ENCODE measurements around the gene TSPAN9.

Gene TSPAN9

GRCh38 chr12:3196488-3196887 is 119.3 kb downstream of the TSPAN9 start:
- H3K27me3 ChIP-seq (ENCODE audit: control insufficient read depth, low read length), result peaks cover 30% of the 10 kb centered on the region
- H3K27ac ChIP-seq (ENCODE audit: low read depth, low read length), result no peak overlapping the region
- H3K9me2 ChIP-seq (replicated peaks; ENCODE audit: control insufficient read depth, low read length), result no peaks in the 10 kb centered on the region
- no peaks in the 10 kb centered on the region for H3K79me2 ChIP-seq (ENCODE audit: control insufficient read depth, low read length)
- H3K4me1 ChIP-seq (ENCODE audit: control insufficient read depth, low read length), result no peaks in the 10 kb centered on the region
- TF ChIP-seq, protein P1, sequence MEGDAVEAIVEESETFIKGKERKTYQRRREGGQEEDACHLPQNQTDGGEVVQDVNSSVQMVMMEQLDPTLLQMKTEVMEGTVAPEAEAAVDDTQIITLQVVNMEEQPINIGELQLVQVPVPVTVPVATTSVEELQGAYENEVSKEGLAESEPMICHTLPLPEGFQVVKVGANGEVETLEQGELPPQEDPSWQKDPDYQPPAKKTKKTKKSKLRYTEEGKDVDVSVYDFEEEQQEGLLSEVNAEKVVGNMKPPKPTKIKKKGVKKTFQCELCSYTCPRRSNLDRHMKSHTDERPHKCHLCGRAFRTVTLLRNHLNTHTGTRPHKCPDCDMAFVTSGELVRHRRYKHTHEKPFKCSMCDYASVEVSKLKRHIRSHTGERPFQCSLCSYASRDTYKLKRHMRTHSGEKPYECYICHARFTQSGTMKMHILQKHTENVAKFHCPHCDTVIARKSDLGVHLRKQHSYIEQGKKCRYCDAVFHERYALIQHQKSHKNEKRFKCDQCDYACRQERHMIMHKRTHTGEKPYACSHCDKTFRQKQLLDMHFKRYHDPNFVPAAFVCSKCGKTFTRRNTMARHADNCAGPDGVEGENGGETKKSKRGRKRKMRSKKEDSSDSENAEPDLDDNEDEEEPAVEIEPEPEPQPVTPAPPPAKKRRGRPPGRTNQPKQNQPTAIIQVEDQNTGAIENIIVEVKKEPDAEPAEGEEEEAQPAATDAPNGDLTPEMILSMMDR (IDR thresholded peaks at IDR 0.05; ENCODE audit: low read depth, low read length, poor library complexity, severe bottlenecking), result no peak
- TF ChIP-seq EZH2phosphoT487 (IDR thresholded peaks at IDR 0.05; ENCODE audit: borderline replicate concordance, low read length), result no peak
- no peak overlapping the region for H3K4me2 ChIP-seq (ENCODE audit: low read length)
- H3K4me3 ChIP-seq (ENCODE audit: low read length), result no peak overlapping the region
- H3F3A ChIP-seq (ENCODE audit: control insufficient read depth, insufficient read depth), result no peaks in the 10 kb centered on the region
- no peaks in the 10 kb centered on the region; the same call in 1 of the 2 replicates for H4K20me1 ChIP-seq (ENCODE audit: control insufficient read depth, insufficient read depth, low read depth, low read length)
- H3K9me3 ChIP-seq (ENCODE audit: control insufficient read depth, insufficient read depth, low read length), result no peaks in the 10 kb centered on the region
- H3K36me3 ChIP-seq (ENCODE audit: control insufficient read depth, low read length), result no peaks in the 10 kb centered on the region

DNA sequence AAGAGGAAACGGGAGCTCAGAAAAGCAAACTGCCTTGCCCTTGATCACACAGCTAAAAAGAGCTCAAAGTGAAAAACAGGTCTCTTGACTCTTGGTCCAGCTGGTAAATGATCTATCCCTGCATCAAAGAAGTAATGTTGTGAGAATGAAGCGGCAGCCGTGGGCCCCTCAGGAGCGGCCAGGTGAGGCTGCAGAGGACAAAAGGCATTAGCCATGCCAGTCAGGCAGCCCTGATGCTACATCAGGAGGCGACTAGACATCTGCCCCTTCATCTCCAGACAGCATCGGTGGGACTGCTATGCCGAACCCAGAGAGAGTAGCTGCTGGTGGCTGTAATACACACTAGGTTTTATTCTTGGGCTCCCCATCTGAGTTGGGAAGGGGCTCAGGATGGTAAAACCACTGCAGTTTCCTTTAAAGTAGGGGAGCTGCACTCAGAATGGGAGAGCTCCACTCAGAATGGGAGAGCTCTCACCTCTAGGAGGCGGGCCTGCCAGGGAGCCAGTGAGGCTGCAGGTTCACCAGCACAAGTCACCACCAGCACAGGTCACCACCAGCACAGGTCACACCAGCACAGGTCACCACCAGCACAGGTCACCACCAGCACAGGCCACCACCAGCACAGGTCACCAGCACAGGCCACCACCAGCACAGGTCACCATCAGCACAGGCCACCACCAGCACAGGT is 120.1 kb downstream of the TSPAN9 start:
- Histone ChIP-seq H3K27me3 (ENCODE audit: control insufficient read depth, low read length) (peaks cover 37% of the 10 kb centered on the region), H3K9me2 (replicated peaks; ENCODE audit: control insufficient read depth, low read length) (no peaks in the 10 kb centered on the region), H4K20me1 (ENCODE audit: control insufficient read depth, insufficient read depth, low read depth, low read length) (no peaks in the 10 kb centered on the region; the same call in 1 of the 2 replicates), H3K79me2 (ENCODE audit: control insufficient read depth, low read length) (no peaks in the 10 kb centered on the region), H3K9me3 (ENCODE audit: control insufficient read depth, insufficient read depth, low read length) (no peaks in the 10 kb centered on the region), H3K4me1 (ENCODE audit: control insufficient read depth, low read length) (no peaks in the 10 kb centered on the region), H3K4me3 (ENCODE audit: low read length) (no peak overlapping the region), H3F3A (ENCODE audit: control insufficient read depth, insufficient read depth) (no peaks in the 10 kb centered on the region), H3K4me2 (ENCODE audit: low read length) (no peak overlapping the region), H3K27ac (ENCODE audit: low read depth, low read length) (no peak overlapping the region), H3K36me3 (ENCODE audit: control insufficient read depth, low read length) (no peaks in the 10 kb centered on the region)
- no peak for TF ChIP-seq EZH2phosphoT487 (IDR thresholded peaks at IDR 0.05; ENCODE audit: borderline replicate concordance, low read length)
- TF ChIP-seq, protein P1 (IDR thresholded peaks at IDR 0.05; ENCODE audit: low read depth, low read length, poor library complexity, severe bottlenecking), result no peak

DNA sequence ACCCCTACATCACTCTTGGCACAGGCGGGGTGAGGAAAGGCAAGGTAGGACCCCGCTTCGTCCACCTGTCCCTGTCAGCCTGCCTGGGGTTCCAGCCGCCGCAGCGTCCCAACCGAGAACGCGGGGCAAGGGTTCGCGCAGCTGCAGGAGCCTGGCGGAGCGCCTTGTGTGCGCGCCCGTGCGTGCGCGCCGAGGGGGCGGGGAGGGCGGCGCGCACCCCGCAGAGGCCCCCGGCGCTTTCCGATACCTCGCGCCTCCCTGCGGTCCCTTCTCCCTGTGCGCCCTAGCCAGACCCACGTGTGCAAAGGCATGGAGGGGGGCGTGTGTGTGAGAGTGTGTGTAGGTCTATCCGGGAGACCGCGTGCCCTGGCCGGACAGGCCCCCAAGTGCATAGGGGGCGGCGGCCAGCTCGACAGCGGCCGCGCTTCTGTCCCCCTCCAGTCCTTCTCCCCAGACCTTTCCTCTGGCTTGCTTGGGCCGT is 122.4 kb downstream of the TSPAN9 start:
- Histone ChIP-seq H3K4me1 (ENCODE audit: control insufficient read depth, low read length) (no peaks in the 10 kb centered on the region), H4K20me1 (ENCODE audit: control insufficient read depth, insufficient read depth, low read depth, low read length) (no peaks in the 10 kb centered on the region; the same call in 1 of the 2 replicates), H3K27ac (ENCODE audit: low read depth, low read length) (no peak overlapping the region), H3K9me3 (ENCODE audit: control insufficient read depth, insufficient read depth, low read length) (no peaks in the 10 kb centered on the region), H3K9me2 (replicated peaks; ENCODE audit: control insufficient read depth, low read length) (no peaks in the 10 kb centered on the region), H3K4me3 (ENCODE audit: low read length) (no peak overlapping the region), H3K36me3 (ENCODE audit: control insufficient read depth, low read length) (no peaks in the 10 kb centered on the region), H3K79me2 (ENCODE audit: control insufficient read depth, low read length) (no peaks in the 10 kb centered on the region), H3F3A (ENCODE audit: control insufficient read depth, insufficient read depth) (no peaks in the 10 kb centered on the region), H3K27me3 (ENCODE audit: control insufficient read depth, low read length) (peaks cover 44% of the 10 kb centered on the region), H3K4me2 (ENCODE audit: low read length) (no peak overlapping the region)
- TF ChIP-seq, protein P1 (IDR thresholded peaks at IDR 0.05; ENCODE audit: low read depth, low read length, poor library complexity, severe bottlenecking), result no peak
- no peak for TF ChIP-seq EZH2phosphoT487 (IDR thresholded peaks at IDR 0.05; ENCODE audit: borderline replicate concordance, low read length)

All from DOHH2 (cell line).